GM23248 (cell line): Measurements from ENCODE around the gene ADAMTSL3. TPM values are rescaled to one million over a fixed set of nuclear protein-coding genes. Genes with fewer than 3 reads are reported as not detected.

ENCODE experiments used
- DNase-seq: peaks from one replicate; pipeline ENCODE4 v3.0.0-alpha.2; 2015
- H2AFZ ChIP-seq: fragments of 200-600 bp; sonication (generic); 2 replicates; pipeline ENCODE4 v1.6.1; 2016; ENCODE audit warnings: antibody characterized with exemption
- H3F3A ChIP-seq: fragments of 200-600 bp; sonication (generic); 2 replicates; pipeline ENCODE4 v1.6.1; 2016; ENCODE audit warnings: mild to moderate bottlenecking, antibody characterized with exemption, mixed run types; ENCODE audit not compliant: insufficient read depth
- H3K27ac ChIP-seq: fragments of 200-600 bp; sonication (generic); 2 replicates; pipeline ENCODE4 v1.5.1; 2016; ENCODE audit warnings: mild to moderate bottlenecking
- H3K27me3 ChIP-seq: fragments of 200-600 bp; sonication (generic); replicated peaks from 2 replicates; pipeline ENCODE4 v1.6.1; 2016; ENCODE audit warnings: mild to moderate bottlenecking; ENCODE audit not compliant: insufficient read depth
- H3K36me3 ChIP-seq: fragments of 200-600 bp; sonication (generic); 2 replicates; pipeline ENCODE4 v1.6.1; 2016; ENCODE audit warnings: low read depth, mild to moderate bottlenecking
- H3K4me1 ChIP-seq: fragments of 200-600 bp; sonication (generic); 2 replicates; pipeline ENCODE4 v1.6.1; 2016; ENCODE audit warnings: mild to moderate bottlenecking; ENCODE audit not compliant: insufficient read depth
- H3K4me2 ChIP-seq: fragments of 200-600 bp; sonication (generic); one replicate; pipeline ENCODE4 v1.6.1; 2016; ENCODE audit warnings: mild to moderate bottlenecking; ENCODE audit not compliant: unreplicated experiment
- H3K4me3 ChIP-seq: fragments of 200-600 bp; sonication (generic); 2 replicates; pipeline ENCODE4 v1.5.1; 2016; ENCODE audit warnings: mild to moderate bottlenecking
- H3K79me2 ChIP-seq: fragments of 200-600 bp; sonication (generic); 2 replicates; pipeline ENCODE4 v1.6.1; 2016; ENCODE audit warnings: mild to moderate bottlenecking; ENCODE audit not compliant: insufficient read depth
- H3K9ac ChIP-seq: fragments of 200-600 bp; sonication (generic); 2 replicates; pipeline ENCODE4 v1.6.1; 2016; ENCODE audit warnings: mild to moderate bottlenecking
- H3K9me2 ChIP-seq: fragments of 200-600 bp; sonication (generic); 2 replicates; pipeline ENCODE4 v1.6.1; 2016; ENCODE audit warnings: mixed run types, mild to moderate bottlenecking, moderate library complexity; ENCODE audit not compliant: insufficient read depth
- H3K9me3 ChIP-seq: fragments of 200-600 bp; sonication (generic); one replicate; pipeline ENCODE4 v1.6.1; 2017; ENCODE audit warnings: low read depth
- H4K20me1 ChIP-seq: fragments of 200-600 bp; sonication (generic); 2 replicates; pipeline ENCODE4 v1.6.0; 2016; ENCODE audit not compliant: insufficient read depth
- EZH2 ChIP-seq: fragments of 200-600 bp; sonication (generic); IDR thresholded peaks from 2 replicates; pipeline ENCODE4 v1.6.1; 2018; ENCODE audit warnings: antibody characterized with exemption, mild to moderate bottlenecking; ENCODE audit not compliant: insufficient read depth, poor library complexity, severe bottlenecking
- EZH2phosphoT487 ChIP-seq: fragments of 200-600 bp; sonication (generic); IDR thresholded peaks from 2 replicates; pipeline ENCODE4 v1.6.1; 2018; ENCODE audit warnings: antibody characterized with exemption, moderate library complexity, mild to moderate bottlenecking, low read depth; ENCODE audit not compliant: insufficient read depth
- WGBS, 2 experiments: methylation state at CpG; one replicate each; pipeline ENCODE4 v1.1.6; 2015 to 2017; ENCODE audit warnings: low lambda C conversion rate in 2 of 2, low coverage in 1 of 2; ENCODE audit errors: missing lambda C conversion rate in 2 of 2; 5-methylcytosine and 5-hydroxymethylcytosine counted together
- in situ Hi-C: fragments of 300-500 bp; cut with MboI; formaldehyde crosslinking; loops from 2 replicates; pipeline ENCODE4 v1.15.0; 2020
- polyA plus RNA-seq: library from polyadenylated mRNA; unstranded; fragments of >200 nt; fragmentation: Nextera tagmentation; extraction: Ambion mirVana; gene quantifications from 2 replicates; pipeline ENCODE4 v1.2.1, GENCODE V29; 2016
- total RNA-seq: library from RNA; depleted of rRNA; stranded (reverse); fragments of >200 nt; shearing (Covaris generic); gene quantifications from 2 replicates; pipeline ENCODE4 v1.2.3, GENCODE V29; 2014

ADAMTSL3 gene
- total and polyA plus RNA-seq, 2 experiments from 2014 or later: not detected

GRCh38 chr15:83970295-83970890 is 316.5 kb downstream of the ADAMTSL3 start:
- Histone ChIP-seq H3K27me3 (no peaks in the 10 kb centered on the region), H3K4me1 (no peaks in the 10 kb centered on the region), H3K79me2 (no peaks in the 10 kb centered on the region), H3K4me2 (no peak overlapping the region), H3K9ac (no peak overlapping the region), H3K36me3 (no peaks in the 10 kb centered on the region), H4K20me1 (no peaks in the 10 kb centered on the region), H2AFZ (no peak overlapping the region), H3K27ac (no peak overlapping the region), H3K9me2 (no peaks in the 10 kb centered on the region), H3K4me3 (no peak overlapping the region), H3K9me3 (no peaks in the 10 kb centered on the region), H3F3A (no peaks in the 10 kb centered on the region)
- 79% methylated on average over 12 of the region's 12 CpGs for WGBS, 2 experiments
- TF ChIP-seq EZH2 (no peak), EZH2phosphoT487 (no peak)
- DNase-seq: no peak
- in situ Hi-C loops: no loop called here

GRCh38 chr15:83971992-83972391 is 318.1 kb downstream of the ADAMTSL3 start:
- Histone ChIP-seq H3K4me1 (no peaks in the 10 kb centered on the region), H3K9me3 (no peaks in the 10 kb centered on the region), H3K4me3 (no peak overlapping the region), H4K20me1 (no peaks in the 10 kb centered on the region), H3K27me3 (no peaks in the 10 kb centered on the region), H3F3A (no peaks in the 10 kb centered on the region), H3K4me2 (no peak overlapping the region), H3K36me3 (no peaks in the 10 kb centered on the region), H3K9ac (no peak overlapping the region), H2AFZ (no peak overlapping the region), H3K9me2 (no peaks in the 10 kb centered on the region), H3K27ac (no peak overlapping the region), H3K79me2 (no peaks in the 10 kb centered on the region)
- WGBS, 2 experiments: 5% methylated on average over 3 of the region's 3 CpGs
- DNase-seq: peak; percentile 41
- TF ChIP-seq EZH2phosphoT487 (no peak), EZH2 (no peak)
- in situ Hi-C loops: no loop called here

GRCh38 chr15:83973816-83974215 is 319.9 kb downstream of the ADAMTSL3 start:
- Histone ChIP-seq H4K20me1 (no peaks in the 10 kb centered on the region), H3K9me3 (no peaks in the 10 kb centered on the region), H3K9me2 (no peaks in the 10 kb centered on the region), H3K36me3 (no peaks in the 10 kb centered on the region), H3F3A (no peaks in the 10 kb centered on the region), H3K27me3 (no peaks in the 10 kb centered on the region), H3K27ac (no peak overlapping the region), H3K4me1 (no peaks in the 10 kb centered on the region), H2AFZ (no peak overlapping the region), H3K4me2 (no peak overlapping the region), H3K9ac (no peak overlapping the region), H3K4me3 (no peak overlapping the region), H3K79me2 (no peaks in the 10 kb centered on the region)
- 48 to 52% methylated on average over 3 of the region's 3 CpGs for WGBS, 2 experiments
- no peak for TF ChIP-seq EZH2phosphoT487
- TF ChIP-seq EZH2: no peak
- in situ Hi-C loops: no loop called here
- DNase-seq: peak; percentile 8

- Histone ChIP-seq H3F3A (no peaks in the 10 kb centered on the region), H4K20me1 (no peaks in the 10 kb centered on the region), H3K27me3 (no peaks in the 10 kb centered on the region), H3K4me1 (no peaks in the 10 kb centered on the region), H3K9me3 (no peaks in the 10 kb centered on the region), H3K4me3 (no peak overlapping the region), H2AFZ (no peak overlapping the region), H3K9ac (no peak overlapping the region), H3K9me2 (no peaks in the 10 kb centered on the region), H3K27ac (no peak overlapping the region), H3K36me3 (no peaks in the 10 kb centered on the region), H3K79me2 (no peaks in the 10 kb centered on the region), H3K4me2 (no peak overlapping the region)
- in situ Hi-C loops: no loop called here
- TF ChIP-seq EZH2: no peak
- no peak for TF ChIP-seq EZH2phosphoT487
- no peak for DNase-seq
These were observed 324.1 kb downstream of the ADAMTSL3 start for GRCh38 chr15:83977992-83978391.

GRCh38 chr15:83978588-83978987 is 324.7 kb downstream of the ADAMTSL3 start:
- H3K9me3 ChIP-seq: no peaks in the 10 kb centered on the region
- H3K9me2 ChIP-seq: no peaks in the 10 kb centered on the region
- WGBS, 2 experiments: 20 to 23% methylated on average over 3 of the region's 3 CpGs
- no peak for DNase-seq
- H4K20me1 ChIP-seq: no peaks in the 10 kb centered on the region
- H3K4me3 ChIP-seq: no peak overlapping the region
- H2AFZ ChIP-seq: no peak overlapping the region
- H3F3A ChIP-seq: no peaks in the 10 kb centered on the region
- no peak overlapping the region for H3K4me2 ChIP-seq
- H3K4me1 ChIP-seq: no peaks in the 10 kb centered on the region
- TF ChIP-seq EZH2phosphoT487 (no peak), EZH2 (no peak)
- in situ Hi-C loops: no loop called here
- H3K36me3 ChIP-seq: no peaks in the 10 kb centered on the region
- no peaks in the 10 kb centered on the region for H3K79me2 ChIP-seq
- no peak overlapping the region for H3K9ac ChIP-seq
- no peaks in the 10 kb centered on the region for H3K27me3 ChIP-seq
- H3K27ac ChIP-seq: no peak overlapping the region
